ENCODE data around the gene SNRNP40.

SNRNP40 gene

GRCh38 chr1:31231802-31232201, 64.8 kb downstream of the SNRNP40 start:
- no peak for DNase-seq (ENCODE audit: low read depth, low spot score)

DNA sequence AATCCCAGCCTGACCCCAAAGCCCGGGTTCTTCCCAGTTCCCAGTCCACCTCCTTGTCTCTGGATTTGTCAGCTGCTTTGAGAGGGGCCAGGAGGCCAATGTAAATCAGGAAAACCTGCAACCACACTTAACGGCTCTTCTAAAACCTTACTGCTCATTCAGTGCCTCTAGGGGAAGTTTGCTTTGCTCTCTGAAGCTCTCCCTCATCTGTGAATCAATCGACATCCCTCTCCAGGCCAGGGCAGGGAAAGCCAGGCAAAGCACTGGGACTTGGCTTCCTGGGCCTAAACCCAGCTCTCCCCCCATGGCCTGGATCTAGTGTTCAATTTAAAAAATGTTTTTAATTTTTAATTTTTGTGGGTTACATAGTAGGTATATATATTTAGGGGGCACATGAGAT, 66.2 kb downstream of the SNRNP40 start:
- no peak for DNase-seq (ENCODE audit: low read depth, low spot score)

- DNase-seq (ENCODE audit: low read depth, low spot score): no peak
These were observed 67.6 kb downstream of the SNRNP40 start for GRCh38 chr1:31228986-31229385.

- DNase-seq (ENCODE audit: low read depth, low spot score): no peak
These were observed 68.6 kb downstream of the SNRNP40 start for GRCh38 chr1:31227891-31228568.

DNA sequence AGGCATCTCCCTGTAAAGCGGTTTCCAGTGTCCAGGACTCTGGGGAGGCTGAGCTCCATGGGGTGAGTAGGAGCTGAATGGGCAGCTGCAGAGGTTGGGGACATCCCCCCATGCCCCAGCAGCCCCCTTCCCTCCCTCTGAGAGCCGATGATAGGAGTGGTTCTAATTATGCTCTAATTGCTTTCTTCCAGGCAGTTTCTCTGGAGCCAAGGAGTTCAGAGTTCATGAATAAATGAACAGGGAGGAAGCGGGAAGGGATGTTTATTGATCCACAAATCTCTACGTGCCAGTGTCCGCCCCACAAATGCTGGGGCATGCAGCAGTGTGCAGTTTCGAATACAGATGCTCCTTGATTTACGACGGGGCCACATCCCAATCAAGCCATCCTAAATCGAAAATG, 72.5 kb downstream of the SNRNP40 start:
- no peak for DNase-seq (ENCODE audit: low read depth, low spot score)

DNA sequence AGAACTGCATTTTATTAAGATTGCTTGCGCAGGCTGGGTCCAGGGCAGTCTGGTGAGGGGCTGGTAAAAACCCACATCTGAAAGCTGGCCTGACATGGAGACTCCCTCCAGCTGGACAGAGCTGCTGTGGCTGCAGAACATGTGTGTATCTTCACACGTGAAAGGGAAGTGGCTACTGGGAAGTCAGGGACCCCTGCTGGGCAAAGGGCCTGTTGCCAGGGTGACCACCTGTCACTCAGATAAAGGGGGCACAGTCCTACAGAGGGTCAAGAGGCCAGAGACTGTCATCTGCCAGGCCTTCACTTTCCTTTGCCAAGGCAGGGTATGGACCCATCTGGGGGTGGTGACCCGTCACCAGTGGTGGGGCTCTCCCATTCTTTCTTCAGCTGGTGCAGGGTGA, 74.4 kb downstream of the SNRNP40 start:
- DNase-seq (ENCODE audit: low read depth, low spot score): no peak

- DNase-seq (ENCODE audit: low read depth, low spot score): no peak
These were observed 75.5 kb downstream of the SNRNP40 start for GRCh38 chr1:31221072-31221471.

DNA sequence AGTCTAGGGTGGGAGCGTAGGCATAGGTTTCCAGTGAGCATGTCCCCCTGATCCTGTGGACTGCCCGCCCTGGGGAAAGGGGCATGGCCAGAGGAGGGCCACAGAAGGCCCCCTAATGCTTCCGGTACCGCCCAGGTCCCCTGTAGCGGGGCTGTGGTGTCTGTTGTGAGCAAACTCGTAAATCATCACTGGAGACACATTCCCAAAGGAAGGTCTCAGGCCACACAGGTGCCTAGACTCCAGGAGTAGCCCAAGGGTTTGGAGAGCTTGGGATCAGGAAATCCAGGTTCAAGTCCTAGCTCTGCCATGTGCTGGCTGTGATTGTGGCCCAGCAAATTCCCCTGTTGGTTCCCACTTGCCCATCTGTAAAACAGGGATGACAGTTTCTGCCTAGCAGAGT, 77.1 kb downstream of the SNRNP40 start:
- no peak for DNase-seq (ENCODE audit: low read depth, low spot score)

DNA sequence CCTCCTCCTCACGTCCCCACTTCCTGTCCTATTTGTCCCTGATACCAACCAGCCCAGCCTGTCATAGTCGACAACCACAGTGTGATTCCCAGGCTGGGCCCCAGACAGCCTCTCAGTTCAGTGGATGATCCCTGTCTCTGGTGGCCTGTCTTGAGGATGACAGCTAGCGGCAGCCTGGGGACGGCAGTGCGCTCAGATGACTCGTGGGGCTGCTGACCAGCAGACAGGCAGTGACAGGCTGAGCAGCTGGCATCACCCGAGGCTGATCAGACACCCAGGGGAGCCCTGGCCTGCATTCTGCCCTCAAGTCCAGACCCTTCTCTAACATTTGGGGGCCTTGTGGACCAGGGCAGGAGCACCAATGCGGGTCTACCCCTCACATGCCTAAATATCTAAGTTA, 77.9 kb downstream of the SNRNP40 start:
- DNase-seq (ENCODE audit: low read depth, low spot score): no peak

DNA sequence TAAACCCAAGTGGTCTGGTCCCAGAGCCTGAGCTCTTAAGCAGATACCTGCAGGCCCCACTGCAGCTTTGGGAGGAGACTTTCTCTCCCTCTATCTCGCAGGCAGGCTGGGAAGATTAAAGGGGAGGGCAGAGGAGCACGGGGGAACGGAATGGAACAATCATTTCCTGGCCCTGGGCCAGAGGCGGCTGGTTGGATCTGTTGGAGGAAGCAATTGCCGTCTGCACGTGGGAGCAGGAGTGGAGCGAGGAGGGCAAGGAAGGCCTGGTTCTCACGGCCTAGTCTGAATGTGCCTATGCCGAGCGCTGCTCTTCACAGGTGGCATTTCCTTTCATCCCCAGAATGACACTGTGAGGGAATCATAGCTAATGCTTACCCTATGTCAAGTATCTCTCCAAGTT, 80.6 kb downstream of the SNRNP40 start:
- no peak for DNase-seq (ENCODE audit: low read depth, low spot score)

GRCh38 chr1:31215065-31215570, 81.5 kb downstream of the SNRNP40 start:
- no peak for DNase-seq (ENCODE audit: low read depth, low spot score)

GRCh38 chr1:31214316-31215064, 82.1 kb downstream of the SNRNP40 start:
- no peak for DNase-seq (ENCODE audit: low read depth, low spot score)
